Subcutaneous adipose tissue (tissue), 4 donors: Measurements from ENCODE around the gene SUMO3. TPM values are rescaled to one million over a fixed set of nuclear protein-coding genes. Genes with fewer than 3 reads are reported as not detected.

Experiments used
- CTCF ChIP-seq: fragments of 450-650 bp; IDR thresholded peaks from one replicate; pipeline ENCODE4 v1.5.1; 2016; ENCODE audit warnings: low read depth, mild to moderate bottlenecking, control low read depth, antibody characterized with exemption, moderate library complexity
- total RNA-seq, 4 donors: library from RNA; depleted of rRNA; stranded (reverse); fragments of >200 nt; gene quantifications; one replicate each; pipeline ENCODE4 v1.1.0, GENCODE V29; 2016

SUMO3 gene
- 10 to 100 TPM; 41.3 to 77.0 (median 59.4) TPM for total RNA-seq

- TF ChIP-seq CTCF: no peak
Observed at GRCh38 chr21:44817914-44818639, at the start of gene SUMO3. Gene SUMO3 (minus strand): TSS chr21:44818062. CDS start chr21:44817968, 94 bp downstream.

- no peak for TF ChIP-seq CTCF
Observed at GRCh38 chr21:44867464-44867863, 49.6 kb upstream of the SUMO3 start.

GRCh38 chr21:44866780-44867179, 48.9 kb upstream of the SUMO3 start:
- no peak for TF ChIP-seq CTCF

- TF ChIP-seq CTCF: no peak
Observed at GRCh38 chr21:44865561-44866280, 47.9 kb upstream of the SUMO3 start.

- no peak for TF ChIP-seq CTCF
Observed at GRCh38 chr21:44862869-44863685, 45.2 kb upstream of the SUMO3 start.

GRCh38 chr21:44858791-44859190, 40.9 kb upstream of the SUMO3 start:
- no peak for TF ChIP-seq CTCF

GRCh38 chr21:44858291-44858690, 40.4 kb upstream of the SUMO3 start:
- no peak for TF ChIP-seq CTCF
